ENCODE results near the gene EGR1.
"Not testable (repeated sequence)": the region's sequence is repeated elsewhere in the genome, so short reads cannot be mapped to it uniquely, and the experiment has no call there.

- TF ChIP-seq, protein P1, sequence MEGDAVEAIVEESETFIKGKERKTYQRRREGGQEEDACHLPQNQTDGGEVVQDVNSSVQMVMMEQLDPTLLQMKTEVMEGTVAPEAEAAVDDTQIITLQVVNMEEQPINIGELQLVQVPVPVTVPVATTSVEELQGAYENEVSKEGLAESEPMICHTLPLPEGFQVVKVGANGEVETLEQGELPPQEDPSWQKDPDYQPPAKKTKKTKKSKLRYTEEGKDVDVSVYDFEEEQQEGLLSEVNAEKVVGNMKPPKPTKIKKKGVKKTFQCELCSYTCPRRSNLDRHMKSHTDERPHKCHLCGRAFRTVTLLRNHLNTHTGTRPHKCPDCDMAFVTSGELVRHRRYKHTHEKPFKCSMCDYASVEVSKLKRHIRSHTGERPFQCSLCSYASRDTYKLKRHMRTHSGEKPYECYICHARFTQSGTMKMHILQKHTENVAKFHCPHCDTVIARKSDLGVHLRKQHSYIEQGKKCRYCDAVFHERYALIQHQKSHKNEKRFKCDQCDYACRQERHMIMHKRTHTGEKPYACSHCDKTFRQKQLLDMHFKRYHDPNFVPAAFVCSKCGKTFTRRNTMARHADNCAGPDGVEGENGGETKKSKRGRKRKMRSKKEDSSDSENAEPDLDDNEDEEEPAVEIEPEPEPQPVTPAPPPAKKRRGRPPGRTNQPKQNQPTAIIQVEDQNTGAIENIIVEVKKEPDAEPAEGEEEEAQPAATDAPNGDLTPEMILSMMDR (IDR thresholded peaks at IDR 0.05 in 8 of 11, conservative IDR thresholded peaks at IDR 0.05 in 3 of 11): not testable (repeated sequence)
- TF ChIP-seq POLR2A (IDR thresholded peaks at IDR 0.05): not testable (repeated sequence)
Observed at GRCh38 chr5:138473151-138473550, 7.9 kb downstream of the EGR1 start.

All from spleen (tissue), 7 donors.